WTC11 (cell line): ENCODE data around the gene KLHL33. TPM values are rescaled to one million over a fixed set of nuclear protein-coding genes. Genes with fewer than 3 reads are reported as not detected.

Experiments used
- ATAC-seq: fragments of 200-7000 bp; cut with Tn5 transposase; 2 replicates; pipeline ENCODE4 v1.10.0; 2021; ENCODE audit warnings: mild to moderate bottlenecking, moderate library complexity
- CTCF ChIA-PET: fragments of 300-600 bp; sonication (Branson Sonifier 250); formaldehyde crosslinking; loops from one replicate; lab custom pipeline; 2021; ENCODE audit warnings: antibody characterized with exemption; lab: Charles Lee
- POLR2A ChIA-PET: fragments of 350-600 bp; sonication (Branson Sonifier 250); formaldehyde crosslinking; loops from one replicate; lab custom pipeline; 2021; ENCODE audit warnings: antibody characterized with exemption; lab: Charles Lee
- DNase-seq: peaks from one replicate; pipeline ENCODE4 v3.0.0; 2021; ENCODE audit warnings: low spot score
- H3K27ac Mint-ChIP-seq: 2 replicates; pipeline ENCODE4 v1.8.0; 2021; ENCODE audit warnings: mixed read lengths
- H3K27me3 Mint-ChIP-seq: 2 replicates; pipeline ENCODE4 v1.8.0; 2021; ENCODE audit warnings: low read depth, mild to moderate bottlenecking, moderate library complexity, mixed read lengths
- H3K36me3 Mint-ChIP-seq: 2 replicates; pipeline ENCODE4 v1.8.0; 2021; ENCODE audit warnings: mixed read lengths
- H3K4me1 Mint-ChIP-seq: 2 replicates; pipeline ENCODE4 v1.8.0; 2022; ENCODE audit warnings: mixed read lengths
- H3K4me3 Mint-ChIP-seq: 2 replicates; pipeline ENCODE4 v1.8.0; 2021; ENCODE audit warnings: mild to moderate bottlenecking, moderate library complexity, mixed read lengths
- H3K9me3 Mint-ChIP-seq: 2 replicates; pipeline ENCODE4 v1.8.0; 2021; ENCODE audit warnings: mixed read lengths
- ARID4B ChIP-seq: sonication (generic); formaldehyde crosslinking; IDR thresholded peaks from 2 replicates; pipeline ENCODE4 v1.8.0; 2023; ENCODE audit warnings: missing genetic modification reagents, mild to moderate bottlenecking, borderline replicate concordance
- ATF1 ChIP-seq: sonication (generic); formaldehyde crosslinking; IDR thresholded peaks from 2 replicates; pipeline ENCODE4 v1.8.1; 2023; ENCODE audit warnings: mild to moderate bottlenecking, moderate library complexity, missing genetic modification reagents
- CBFB ChIP-seq: sonication (generic); formaldehyde crosslinking; IDR thresholded peaks from 2 replicates; pipeline ENCODE4 v1.8.1; 2022; ENCODE audit warnings: mild to moderate bottlenecking, low read depth, missing genetic modification reagents
- CTCF ChIP-seq: fragments of 200-600 bp; IDR thresholded peaks from 2 replicates; pipeline ENCODE4 v1.8.0; 2022; ENCODE audit warnings: antibody characterized with exemption
- EMX1 ChIP-seq: fragments of 250-450 bp; sonication (Bioruptor Pico); IDR thresholded peaks from 2 replicates; pipeline ENCODE4 v1.8.0; 2021; ENCODE audit warnings: mild to moderate bottlenecking
- GABPB1 ChIP-seq: sonication (generic); formaldehyde crosslinking; IDR thresholded peaks from 2 replicates; pipeline ENCODE4 v1.8.1; 2023; ENCODE audit warnings: mild to moderate bottlenecking, missing genetic modification reagents
- GTF2I ChIP-seq: fragments of 250-450 bp; sonication (Bioruptor Pico); conservative IDR thresholded peaks from 2 replicates; pipeline ENCODE4 v1.4.0; 2021; ENCODE audit warnings: mild to moderate bottlenecking
- HMGA2 ChIP-seq: fragments of 250-450 bp; sonication (Bioruptor Pico); IDR thresholded peaks from 2 replicates; pipeline ENCODE4 v1.4.0; 2021; ENCODE audit warnings: mild to moderate bottlenecking, moderate library complexity
- IRF2 ChIP-seq: sonication (generic); formaldehyde crosslinking; IDR thresholded peaks from 2 replicates; pipeline ENCODE4 v1.8.0; 2022; ENCODE audit warnings: low read depth, missing genetic modification reagents, borderline replicate concordance
- MAX ChIP-seq: sonication (generic); formaldehyde crosslinking; IDR thresholded peaks from 2 replicates; pipeline ENCODE4 v1.8.0; 2022; ENCODE audit warnings: mild to moderate bottlenecking, missing genetic modification reagents
- MXD4 ChIP-seq: fragments of 250-450 bp; sonication (Bioruptor Pico); IDR thresholded peaks from 2 replicates; pipeline ENCODE4 v1.8.0; 2021; ENCODE audit warnings: mild to moderate bottlenecking, moderate library complexity, borderline replicate concordance
- NFE2L1 ChIP-seq: sonication (generic); formaldehyde crosslinking; IDR thresholded peaks from 2 replicates; pipeline ENCODE4 v1.8.1; 2023; ENCODE audit warnings: missing genetic modification reagents
- NFYB ChIP-seq: sonication (generic); formaldehyde crosslinking; conservative IDR thresholded peaks from 2 replicates; pipeline ENCODE4 v1.8.0; 2022; ENCODE audit warnings: low read depth, missing genetic modification reagents
- NR1H2 ChIP-seq: sonication (generic); formaldehyde crosslinking; IDR thresholded peaks from 2 replicates; pipeline ENCODE4 v1.9.0; 2021; ENCODE audit warnings: mild to moderate bottlenecking, moderate library complexity, missing genetic modification reagents
- NR2C2 ChIP-seq: sonication (generic); formaldehyde crosslinking; IDR thresholded peaks from 2 replicates; pipeline ENCODE4 v1.8.0; 2022; ENCODE audit warnings: mild to moderate bottlenecking, missing genetic modification reagents
- OVOL2 ChIP-seq: fragments of 250-450 bp; sonication (Bioruptor Pico); IDR thresholded peaks from 2 replicates; pipeline ENCODE4 v1.9.0; 2021; ENCODE audit warnings: mild to moderate bottlenecking, borderline replicate concordance
- PREB ChIP-seq: sonication (generic); formaldehyde crosslinking; IDR thresholded peaks from 2 replicates; pipeline ENCODE4 v1.8.1; 2022; ENCODE audit warnings: mild to moderate bottlenecking, missing genetic modification reagents, moderate library complexity, borderline replicate concordance
- PRRX2 ChIP-seq: fragments of 250-450 bp; sonication (Bioruptor Pico); IDR thresholded peaks from 2 replicates; pipeline ENCODE4 v1.8.0; 2021; ENCODE audit warnings: mild to moderate bottlenecking
- SOX15 ChIP-seq: fragments of 250-450 bp; sonication (Bioruptor Pico); IDR thresholded peaks from 2 replicates; pipeline ENCODE4 v1.9.0; 2021; ENCODE audit warnings: mild to moderate bottlenecking
- TCF7 ChIP-seq: sonication (generic); formaldehyde crosslinking; IDR thresholded peaks from 2 replicates; pipeline ENCODE4 v1.8.0; 2022; ENCODE audit warnings: mild to moderate bottlenecking, low read depth, missing genetic modification reagents, moderate library complexity
- USF1 ChIP-seq: sonication (generic); formaldehyde crosslinking; IDR thresholded peaks from 2 replicates; pipeline ENCODE4 v1.8.0; 2022; ENCODE audit warnings: mild to moderate bottlenecking, missing genetic modification reagents
- ZBTB21 ChIP-seq: sonication (generic); formaldehyde crosslinking; IDR thresholded peaks from 2 replicates; pipeline ENCODE4 v1.8.1; 2023; ENCODE audit warnings: mild to moderate bottlenecking, missing genetic modification reagents, borderline replicate concordance
- ZNF317 ChIP-seq: sonication (generic); formaldehyde crosslinking; IDR thresholded peaks from 2 replicates; pipeline ENCODE4 v1.8.1; 2023; ENCODE audit warnings: low read depth, mild to moderate bottlenecking, moderate library complexity, missing genetic modification reagents, borderline replicate concordance
- ZNF396 ChIP-seq: fragments of 250-450 bp; sonication (Bioruptor Pico); IDR thresholded peaks from 2 replicates; pipeline ENCODE4 v1.8.0; 2021; ENCODE audit warnings: mild to moderate bottlenecking, moderate library complexity, borderline replicate concordance
- ZNF423 ChIP-seq: fragments of 250-450 bp; sonication (Bioruptor Pico); IDR thresholded peaks from 2 replicates; pipeline ENCODE4 v2.1.2; 2022; ENCODE audit warnings: mild to moderate bottlenecking, moderate library complexity
- total RNA-seq: library from RNA; stranded (reverse); gene quantifications from 3 replicates; pipeline ENCODE4 v1.2.3, GENCODE V29; 2021

Gene KLHL33
- total RNA-seq, 1 experiment from 2014 or later: 0.17 TPM

- Mint-ChIP-seq H3K27me3 (no peaks in the 10 kb centered on the region), H3K4me3 (no peak overlapping the region), H3K9me3 (no peaks in the 10 kb centered on the region)
- POLR2A ChIA-PET: interaction anchor here (1.3 kb wide), 1 partner anchor 82 kb away, joined by 3 read pairs; the partner anchor contains the start of gene PARP2
- DNase-seq: no peak
- TF ChIP-seq ZNF423: no peak
- TF ChIP-seq PRRX2 (CRISPR knock-in tag): no peak
- no peak for TF ChIP-seq NR1H2 (CRISPR knock-in tag)
- no peak for TF ChIP-seq PREB (CRISPR knock-in tag)
- no peak for TF ChIP-seq GTF2I (CRISPR knock-in tag)
- no peak for TF ChIP-seq CTCF
- no peak for TF ChIP-seq NR2C2 (CRISPR knock-in tag)
- no peak for TF ChIP-seq GABPB1 (CRISPR knock-in tag)
- TF ChIP-seq HMGA2 (CRISPR knock-in tag): no peak
- TF ChIP-seq IRF2: no peak
- TF ChIP-seq MAX (CRISPR knock-in tag): no peak
- no peak for TF ChIP-seq NFE2L1 (CRISPR knock-in tag)
- TF ChIP-seq, all 79 proteins: peak for 0
- Mint-ChIP-seq H3K4me1 (peaks cover 30% of the 10 kb centered on the region), H3K36me3 (no peaks in the 10 kb centered on the region), H3K27ac (no peak overlapping the region)
- no peak for ATAC-seq
- CTCF ChIA-PET: interaction anchor here (2.3 kb wide), 1 partner anchor 10 kb away, joined by 16 read pairs; no protein-coding TSS in a partner anchor
Observed at GRCh38 chr14:20424851-20425250, 11.1 kb downstream of the KLHL33 start.

GRCh38 chr14:20422886-20423285 lies 13.1 kb downstream of the KLHL33 start:
- TF ChIP-seq PREB (CRISPR knock-in tag) (no peak), PRRX2 (CRISPR knock-in tag) (no peak), TCF7 (CRISPR knock-in tag) (no peak), USF1 (CRISPR knock-in tag) (no peak), SOX15 (CRISPR knock-in tag) (no peak), ZNF317 (CRISPR knock-in tag) (no peak), EMX1 (CRISPR knock-in tag) (no peak), OVOL2 (CRISPR knock-in tag) (no peak), NFYB (CRISPR knock-in tag) (no peak), ZBTB21 (CRISPR knock-in tag) (no peak), CBFB (no peak), NR2C2 (CRISPR knock-in tag) (no peak), ARID4B (CRISPR knock-in tag) (no peak), GABPB1 (CRISPR knock-in tag) (no peak), ZNF423 (no peak), ZNF396 (CRISPR knock-in tag) (no peak), MXD4 (CRISPR knock-in tag) (no peak), ATF1 (CRISPR knock-in tag) (no peak)
- TF ChIP-seq, all 79 proteins: peak for 0
- Mint-ChIP-seq H3K27me3 (no peaks in the 10 kb centered on the region; the same call in 1 of the 2 replicates), H3K27ac (peak overlapping the region; percentile 56; the same call in 1 of the 2 replicates), H3K4me1 (peaks cover 28% of the 10 kb centered on the region), H3K36me3 (no peaks in the 10 kb centered on the region), H3K4me3 (no peak overlapping the region), H3K9me3 (no peaks in the 10 kb centered on the region)
- DNase-seq (no peak), ATAC-seq (no peak)
- CTCF ChIA-PET: interaction anchor here (1.1 to 1.4 kb wide), 2 partner anchors 65 to 80 kb away, joined by 3 read pairs; partner anchors contain the start of gene PARP2
- POLR2A ChIA-PET: interaction anchor here (0.6 kb wide), 1 partner anchor 64 kb away, joined by 3 read pairs; no protein-coding TSS in a partner anchor
